ES-I3 (cell line): ENCODE data around the gene CCDC34.

Experiments
- H3K36me3 ChIP-seq: 2 replicates; pipeline ENCODE4 v1.6.1; 2013; ENCODE audit warnings: mild to moderate bottlenecking, low read length, control low read depth, moderate library complexity; ENCODE audit not compliant: insufficient read depth
- H3K4me1 ChIP-seq: 2 replicates; pipeline ENCODE4 v1.6.1; 2013; ENCODE audit warnings: mild to moderate bottlenecking, control low read depth, low read length; ENCODE audit not compliant: insufficient read depth
- H3K9ac ChIP-seq: 2 replicates; pipeline ENCODE4 v1.6.1; 2013; ENCODE audit warnings: low read depth, mild to moderate bottlenecking, low read length, moderate library complexity
- H3K9me3 ChIP-seq: 2 replicates; pipeline ENCODE4 v1.6.1; 2013; ENCODE audit warnings: mild to moderate bottlenecking, low read length, moderate library complexity; ENCODE audit not compliant: control insufficient read depth, insufficient read depth

CCDC34 gene, protein sequence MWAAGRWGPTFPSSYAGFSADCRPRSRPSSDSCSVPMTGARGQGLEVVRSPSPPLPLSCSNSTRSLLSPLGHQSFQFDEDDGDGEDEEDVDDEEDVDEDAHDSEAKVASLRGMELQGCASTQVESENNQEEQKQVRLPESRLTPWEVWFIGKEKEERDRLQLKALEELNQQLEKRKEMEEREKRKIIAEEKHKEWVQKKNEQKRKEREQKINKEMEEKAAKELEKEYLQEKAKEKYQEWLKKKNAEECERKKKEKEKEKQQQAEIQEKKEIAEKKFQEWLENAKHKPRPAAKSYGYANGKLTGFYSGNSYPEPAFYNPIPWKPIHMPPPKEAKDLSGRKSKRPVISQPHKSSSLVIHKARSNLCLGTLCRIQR

DNA sequence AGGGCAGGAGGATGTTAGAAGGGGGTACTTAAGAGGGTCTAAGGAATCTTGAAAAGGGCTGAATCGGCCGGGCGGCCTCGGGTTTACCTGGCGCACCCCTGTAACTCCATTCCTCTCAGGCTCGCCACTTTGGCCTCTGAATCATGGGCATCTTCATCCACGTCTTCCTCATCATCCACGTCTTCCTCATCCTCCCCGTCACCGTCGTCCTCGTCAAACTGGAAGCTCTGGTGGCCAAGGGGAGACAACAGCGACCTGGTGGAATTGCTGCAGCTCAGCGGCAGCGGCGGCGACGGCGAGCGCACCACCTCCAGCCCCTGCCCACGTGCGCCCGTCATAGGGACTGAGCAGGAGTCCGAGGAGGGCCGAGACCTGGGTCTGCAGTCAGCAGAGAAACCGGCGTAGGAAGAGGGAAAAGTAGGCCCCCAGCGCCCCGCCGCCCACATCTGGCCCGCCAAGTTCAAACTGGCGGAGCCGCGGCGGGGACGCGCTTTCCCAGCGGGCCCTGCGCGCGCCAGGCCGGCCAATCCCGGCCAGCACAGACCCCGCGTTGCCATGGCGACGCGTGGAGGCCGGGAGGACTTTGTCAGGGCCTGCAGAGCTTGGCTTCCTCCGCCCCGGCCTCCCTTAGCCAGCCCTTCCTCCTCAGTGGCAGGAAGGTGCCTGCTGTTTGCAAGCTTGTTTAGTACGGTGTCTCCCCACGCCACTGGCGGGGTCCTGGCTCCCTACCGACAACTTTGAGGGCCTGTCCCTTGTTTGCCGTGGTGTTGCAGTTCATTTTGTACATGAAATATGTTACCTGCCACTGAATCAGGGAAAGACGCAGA, at the start of gene CCDC34:
TSS of gene CCDC34 (minus strand) at position 467 of the 827 bp plus-strand sequence. CDS start at position 446, 21 bp downstream.
- Histone ChIP-seq H3K9me3 (no peaks in the 10 kb centered on the region), H3K4me1 (no peaks in the 10 kb centered on the region; the same call in 1 of the 2 replicates), H3K36me3 (0 out of 2 replicates have a peak, but pooled peaks cover under 1% of the 10 kb centered on the region), H3K9ac (peak within 1 kb of the TSS; percentile 76)

DNA sequence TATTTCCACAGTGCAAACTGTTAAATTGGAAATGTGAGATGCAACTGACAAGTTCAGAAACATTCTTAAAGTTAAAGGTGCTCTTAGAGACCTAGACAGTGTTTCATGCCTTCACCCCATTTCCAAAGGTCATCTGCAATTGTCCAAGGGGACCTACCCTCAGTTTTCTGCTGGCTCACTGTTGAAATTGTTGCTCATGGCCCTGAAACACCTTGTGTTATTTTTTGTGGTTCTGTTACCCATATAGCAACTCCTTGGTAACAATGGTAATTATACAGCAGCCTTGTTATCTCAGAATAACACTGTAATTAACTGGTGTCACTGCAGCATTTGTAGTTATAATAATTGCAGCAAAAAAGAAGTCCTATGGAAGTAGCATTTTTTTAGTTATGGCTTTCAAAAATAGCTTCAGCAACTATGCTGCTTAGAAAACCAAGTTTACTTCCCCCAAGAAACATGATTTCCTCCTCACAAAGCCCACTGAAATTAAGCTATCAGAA, 49.2 kb upstream of the CCDC34 start:
- H3K9me3 ChIP-seq, result no peaks in the 10 kb centered on the region
- no peak overlapping the region for H3K9ac ChIP-seq
- peaks cover 11% of the 10 kb centered on the region; the same call in 1 of the 2 replicates for H3K4me1 ChIP-seq
- no peaks in the 10 kb centered on the region for H3K36me3 ChIP-seq

DNA sequence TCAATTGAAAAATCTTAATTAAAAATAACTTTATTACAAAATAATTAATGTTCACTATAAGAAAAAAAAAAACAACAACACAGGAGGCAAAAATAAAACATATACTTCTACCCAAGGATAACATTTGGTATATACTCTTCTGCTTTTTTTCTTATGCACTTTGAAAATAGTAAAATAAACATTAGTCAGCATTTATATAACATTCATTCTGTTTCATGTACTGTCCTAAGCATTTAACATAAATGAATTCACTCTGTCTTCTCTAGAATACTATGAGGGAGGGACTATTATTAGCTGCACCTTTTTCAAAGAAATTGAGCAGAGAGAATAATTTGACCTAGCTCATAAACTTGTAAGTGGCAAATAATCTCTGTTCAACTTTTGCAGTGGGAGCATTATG, 48.3 kb upstream of the CCDC34 start:
- H3K9ac ChIP-seq, result no peak overlapping the region
- 0 out of 2 replicates have a peak, but pooled peaks cover 2% of the 10 kb centered on the region for H3K36me3 ChIP-seq
- peaks cover 6% of the 10 kb centered on the region; the same call in 1 of the 2 replicates for H3K4me1 ChIP-seq
- H3K9me3 ChIP-seq, result no peaks in the 10 kb centered on the region

DNA sequence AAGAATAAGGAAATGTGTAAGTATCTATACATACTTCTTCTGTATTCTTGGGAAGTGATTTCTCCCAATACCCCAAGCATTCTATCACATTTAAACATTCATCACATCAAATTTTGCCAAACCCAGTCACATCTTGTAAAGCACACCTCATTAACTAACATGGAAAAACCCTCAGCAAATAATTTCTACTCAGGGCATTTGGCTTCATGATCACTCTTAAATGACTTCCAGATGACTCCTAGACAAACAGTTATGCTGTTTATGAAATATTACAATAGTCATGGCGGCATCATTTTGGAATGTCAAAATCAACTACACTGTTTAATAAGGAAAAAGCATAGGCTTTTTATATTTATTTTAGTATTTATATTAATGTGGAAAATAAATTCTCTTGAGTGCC, 47.3 kb upstream of the CCDC34 start:
- Histone ChIP-seq H3K9me3 (no peaks in the 10 kb centered on the region), H3K9ac (no peak overlapping the region), H3K4me1 (no peaks in the 10 kb centered on the region), H3K36me3 (0 out of 2 replicates have a peak, but pooled peaks cover 2% of the 10 kb centered on the region)

DNA sequence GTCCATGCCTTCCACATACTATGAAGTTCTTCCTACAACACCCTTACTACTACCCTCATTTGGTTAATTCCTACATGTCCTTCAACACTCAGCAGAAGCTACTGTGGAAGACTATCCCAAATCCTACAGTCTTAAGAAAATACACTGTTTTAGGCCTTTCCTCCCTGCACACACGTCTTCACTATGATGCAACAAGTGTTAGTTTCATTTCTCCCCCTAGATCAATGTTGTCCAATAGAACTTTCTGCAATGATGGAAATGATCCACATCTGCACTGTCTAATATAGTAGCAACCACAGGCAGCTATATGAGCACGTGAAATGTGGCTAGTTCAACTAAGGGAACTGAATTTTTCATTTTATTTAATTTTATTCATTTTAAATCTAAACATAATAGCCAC, 46.7 kb upstream of the CCDC34 start:
- H3K4me1 ChIP-seq, result no peaks in the 10 kb centered on the region
- no peaks in the 10 kb centered on the region for H3K9me3 ChIP-seq
- no peak overlapping the region for H3K9ac ChIP-seq
- H3K36me3 ChIP-seq, result 0 out of 2 replicates have a peak, but pooled peaks cover 2% of the 10 kb centered on the region

DNA sequence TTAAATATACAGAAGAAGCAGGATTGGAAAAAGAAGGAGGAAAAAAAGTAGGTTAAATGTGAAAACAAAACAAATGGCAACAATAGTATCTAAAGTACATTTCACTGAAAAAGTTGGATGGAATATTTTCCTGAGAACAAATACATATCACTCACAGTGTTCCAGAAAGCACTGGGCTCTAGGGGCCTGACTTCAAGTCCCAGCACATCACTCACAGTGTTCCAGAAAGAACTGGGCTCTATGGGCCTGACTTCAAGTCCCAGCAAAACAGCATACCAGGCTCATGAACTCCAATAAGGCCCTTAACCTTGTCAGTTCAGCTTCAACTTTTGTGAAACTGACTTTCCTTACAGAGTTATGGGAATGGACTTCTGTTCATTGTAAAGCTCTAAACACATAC, 46.0 kb upstream of the CCDC34 start:
- Histone ChIP-seq H3K4me1 (no peaks in the 10 kb centered on the region), H3K9ac (no peak overlapping the region), H3K36me3 (0 out of 2 replicates have a peak, but pooled peaks cover 2% of the 10 kb centered on the region), H3K9me3 (no peaks in the 10 kb centered on the region)

DNA sequence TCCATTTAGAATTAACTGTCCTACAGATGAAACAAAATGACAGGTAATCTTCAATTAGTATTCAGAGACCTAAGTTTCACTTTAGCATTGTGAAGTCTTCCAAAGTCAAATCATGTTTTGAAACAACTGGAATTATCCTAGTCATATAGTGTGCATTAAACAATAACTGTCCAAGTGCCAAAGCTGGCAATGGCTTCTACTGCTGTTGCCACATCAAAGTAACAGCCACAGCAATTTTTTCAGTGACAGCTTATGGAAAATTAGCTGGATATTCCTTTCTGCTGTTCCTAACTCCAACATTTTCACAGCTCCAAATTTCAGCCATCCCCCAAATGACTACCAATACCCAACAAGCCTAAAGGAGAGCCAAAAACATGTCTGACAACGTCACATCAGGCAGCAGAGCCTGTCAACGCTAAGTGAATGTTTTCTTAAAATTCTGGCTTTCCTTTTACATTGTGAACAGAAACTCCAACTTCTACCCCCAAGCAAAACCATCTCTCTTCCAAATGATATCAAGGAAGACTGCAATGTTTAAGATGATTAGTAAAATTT, 45.3 kb upstream of the CCDC34 start:
- no peaks in the 10 kb centered on the region for H3K9me3 ChIP-seq
- H3K36me3 ChIP-seq, result 0 out of 2 replicates have a peak, but pooled peaks cover 2% of the 10 kb centered on the region
- no peaks in the 10 kb centered on the region for H3K4me1 ChIP-seq
- H3K9ac ChIP-seq, result no peak overlapping the region

DNA sequence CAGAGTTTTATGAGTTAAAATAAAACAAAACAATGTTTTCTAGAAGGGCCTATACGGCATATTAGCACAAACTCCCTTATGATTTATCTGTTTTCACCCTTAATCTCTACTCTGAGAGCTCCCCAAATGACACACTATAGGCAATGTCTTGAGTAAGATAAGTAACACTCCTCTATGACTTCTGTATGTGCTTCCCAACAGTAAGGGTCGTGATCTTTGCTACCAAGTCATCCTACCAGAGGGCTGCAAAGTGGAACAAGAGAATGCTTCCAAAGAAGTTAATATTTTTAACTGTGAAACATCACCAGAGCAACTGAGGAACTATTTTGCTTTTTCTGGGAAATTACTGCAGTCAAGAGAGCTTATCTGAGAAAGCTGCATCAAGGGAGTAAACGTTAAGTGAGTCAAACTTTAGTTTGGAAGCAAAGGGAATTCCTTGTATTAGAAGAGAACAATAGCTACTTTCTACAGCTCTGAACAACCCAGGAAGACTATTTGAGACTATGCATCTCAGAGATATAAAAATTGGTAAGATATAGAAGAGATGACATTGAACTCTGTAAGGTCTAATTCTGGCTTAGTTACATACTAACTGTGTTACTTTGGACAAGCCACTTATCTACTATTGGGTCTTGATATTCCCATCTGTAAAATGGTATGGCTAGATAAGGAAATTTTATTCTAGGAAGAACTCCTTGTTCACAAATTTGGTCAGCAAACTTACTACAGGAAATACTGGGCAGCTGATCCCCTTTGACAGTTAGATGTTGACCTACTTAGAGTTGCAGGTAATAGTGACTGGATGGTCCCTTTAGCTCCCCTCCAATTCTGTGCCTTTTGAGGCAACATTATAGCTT, 43.7 kb upstream of the CCDC34 start:
- Histone ChIP-seq H3K4me1 (no peaks in the 10 kb centered on the region), H3K9me3 (no peaks in the 10 kb centered on the region), H3K9ac (no peak overlapping the region), H3K36me3 (0 out of 2 replicates have a peak, but pooled peaks cover 2% of the 10 kb centered on the region)

DNA sequence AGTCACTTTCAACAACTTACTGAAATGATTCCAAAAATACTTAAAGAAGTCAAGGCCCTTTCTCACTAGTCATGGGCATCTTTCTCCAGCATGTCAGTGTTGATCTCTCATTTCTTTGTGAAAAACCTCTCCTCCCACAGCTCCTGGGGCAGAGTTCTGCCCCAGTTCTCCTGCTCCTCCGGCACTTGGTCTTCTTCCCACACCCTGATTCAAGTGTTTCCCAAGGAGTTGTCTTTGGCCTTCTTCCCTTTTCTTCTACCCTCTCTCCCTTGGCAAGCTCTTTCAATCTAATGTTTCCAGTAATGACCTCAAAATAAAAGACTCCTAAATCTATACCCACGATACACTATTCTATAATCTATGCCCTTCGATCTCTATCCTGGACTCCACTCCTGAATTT, 42.1 kb upstream of the CCDC34 start:
- 0 out of 2 replicates have a peak, but pooled peaks cover 2% of the 10 kb centered on the region for H3K36me3 ChIP-seq
- H3K4me1 ChIP-seq, result no peaks in the 10 kb centered on the region
- no peak overlapping the region for H3K9ac ChIP-seq
- no peaks in the 10 kb centered on the region for H3K9me3 ChIP-seq

DNA sequence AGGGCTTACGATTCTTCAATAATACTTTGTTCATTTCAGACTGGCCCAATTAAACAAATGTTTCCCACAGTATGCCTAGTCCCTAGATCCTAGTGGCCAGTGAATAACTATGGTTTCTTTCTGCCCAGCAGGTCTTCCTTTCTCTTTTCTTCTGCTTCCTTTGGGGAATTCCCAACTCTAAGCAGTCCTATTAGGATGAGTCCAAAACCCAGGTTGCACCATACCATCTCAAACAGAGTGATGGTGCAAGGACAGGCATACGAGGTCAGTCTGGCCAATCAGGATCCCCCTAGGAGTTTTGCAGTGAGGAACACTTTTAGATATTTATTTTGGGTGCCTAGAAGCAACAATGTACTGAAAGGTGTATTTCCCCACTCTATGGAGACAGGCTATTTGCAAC, 41.4 kb upstream of the CCDC34 start:
- Histone ChIP-seq H3K9ac (no peak overlapping the region), H3K4me1 (no peaks in the 10 kb centered on the region), H3K36me3 (0 out of 2 replicates have a peak, but pooled peaks cover 2% of the 10 kb centered on the region), H3K9me3 (no peaks in the 10 kb centered on the region)

DNA sequence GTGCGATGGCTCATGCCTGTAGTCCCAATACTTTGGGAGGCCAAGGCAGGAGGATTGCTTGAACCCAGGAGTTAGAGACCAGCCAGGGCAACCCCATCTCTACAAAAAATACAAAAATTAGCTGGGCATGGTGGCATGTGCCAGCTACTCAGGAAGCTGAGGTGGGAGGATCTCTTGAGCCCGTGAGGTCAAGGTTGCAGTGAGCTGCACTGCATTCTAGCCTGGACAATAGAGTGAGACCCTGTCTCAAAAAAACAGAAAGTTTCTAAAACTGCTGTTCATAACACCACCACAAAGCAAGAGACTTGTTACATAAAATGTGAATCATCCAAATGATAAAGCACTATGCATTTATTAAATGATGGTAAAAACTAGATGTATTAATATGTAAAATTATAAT, 40.2 kb upstream of the CCDC34 start:
- Histone ChIP-seq H3K9me3 (no peaks in the 10 kb centered on the region), H3K4me1 (no peaks in the 10 kb centered on the region), H3K36me3 (0 out of 2 replicates have a peak, but pooled peaks cover 2% of the 10 kb centered on the region), H3K9ac (no peak overlapping the region)

DNA sequence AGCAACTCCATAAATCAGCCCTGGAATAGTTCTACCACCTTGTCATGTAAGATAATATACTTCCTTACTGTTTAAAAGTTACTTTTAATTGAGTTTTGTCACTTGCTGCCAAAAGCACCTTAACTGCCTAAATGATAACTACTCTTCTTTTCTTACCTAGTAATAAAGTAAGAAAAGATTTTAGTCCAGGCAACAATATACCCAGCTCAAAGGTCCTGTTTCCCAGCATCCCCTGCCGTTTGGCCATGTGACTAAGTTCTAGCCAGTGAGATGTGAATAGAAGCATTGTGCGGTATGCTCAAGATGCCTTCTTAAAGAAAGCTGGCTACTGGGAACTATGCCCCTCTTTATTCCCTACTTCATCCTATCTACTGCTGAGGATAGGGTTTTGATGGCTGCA, 39.4 kb upstream of the CCDC34 start:
- Histone ChIP-seq H3K9ac (no peak overlapping the region), H3K4me1 (0 out of 2 replicates have a peak, but pooled peaks cover 3% of the 10 kb centered on the region), H3K9me3 (no peaks in the 10 kb centered on the region), H3K36me3 (0 out of 2 replicates have a peak, but pooled peaks cover 2% of the 10 kb centered on the region)

DNA sequence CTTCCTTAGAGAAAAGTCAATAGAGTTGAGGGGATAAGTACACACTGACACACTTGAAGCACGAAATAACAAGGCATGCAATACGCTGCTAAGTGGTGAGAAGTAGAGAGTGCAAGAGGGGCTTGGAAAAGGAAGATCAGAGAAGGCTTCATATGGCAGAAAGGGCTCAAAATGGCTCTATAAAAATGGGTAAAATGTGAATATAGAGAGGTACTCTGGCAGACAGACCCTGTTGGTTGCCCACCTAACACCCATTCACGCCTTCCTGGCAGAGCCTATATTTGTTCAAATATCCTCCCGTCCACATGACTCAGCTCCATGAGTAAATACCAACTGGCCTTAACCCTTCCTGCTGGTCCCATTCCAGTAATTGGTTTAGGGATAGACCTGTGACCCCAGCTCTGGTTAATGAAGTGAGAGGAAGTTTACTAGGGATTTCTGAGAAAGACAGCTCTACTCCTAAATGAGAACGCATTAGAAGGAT, 38.9 kb upstream of the CCDC34 start:
- no peak overlapping the region for H3K9ac ChIP-seq
- no peaks in the 10 kb centered on the region for H3K9me3 ChIP-seq
- H3K4me1 ChIP-seq, result 0 out of 2 replicates have a peak, but pooled peaks cover 5% of the 10 kb centered on the region
- no peaks in the 10 kb centered on the region for H3K36me3 ChIP-seq
